NT2/D1 (cell line): ENCODE measurements around the gene TLL2.

Source experiments
- DNase-seq: peaks from one replicate; pipeline ENCODE4 v3.0.0-alpha.2; 2011; ENCODE audit warnings: low read depth, low spot score
- H3K27me3 ChIP-seq: 2 replicates; pipeline ENCODE4 v1.6.0; 2011; ENCODE audit warnings: mild to moderate bottlenecking; ENCODE audit not compliant: insufficient read length, insufficient read depth
- H3K36me3 ChIP-seq: 2 replicates; pipeline ENCODE4 v1.6.1; 2011; ENCODE audit warnings: mild to moderate bottlenecking, low read length, mixed read lengths; ENCODE audit not compliant: insufficient read depth, insufficient read length
- H3K4me1 ChIP-seq: 2 replicates; pipeline ENCODE4 v1.5.1; 2011; ENCODE audit not compliant: insufficient read depth, insufficient read length
- H3K4me3 ChIP-seq: 2 replicates; pipeline ENCODE4 v1.5.1; 2011; ENCODE audit warnings: low read depth; ENCODE audit not compliant: insufficient read length
- H3K9ac ChIP-seq: 2 replicates; pipeline ENCODE4 v1.6.0; 2011; ENCODE audit warnings: low read depth; ENCODE audit not compliant: insufficient read length
- H3K9me3 ChIP-seq: 2 replicates; pipeline ENCODE4 v1.5.1; 2011; ENCODE audit warnings: mild to moderate bottlenecking, low read length; ENCODE audit not compliant: insufficient read depth
- SUZ12 ChIP-seq: IDR thresholded peaks from 2 replicates; pipeline ENCODE4 v1.6.1; 2011; ENCODE audit not compliant: insufficient read length, insufficient read depth; ENCODE audit errors: extremely low read depth
- YY1 ChIP-seq: IDR thresholded peaks from 2 replicates; pipeline ENCODE4 v1.6.1; 2011; ENCODE audit not compliant: insufficient read length, insufficient read depth
- ZNF274 ChIP-seq: IDR thresholded peaks from 2 replicates; pipeline ENCODE4 v1.6.1; 2011; ENCODE audit warnings: mild to moderate bottlenecking, low read depth, low read length

The TLL2 gene

DNA sequence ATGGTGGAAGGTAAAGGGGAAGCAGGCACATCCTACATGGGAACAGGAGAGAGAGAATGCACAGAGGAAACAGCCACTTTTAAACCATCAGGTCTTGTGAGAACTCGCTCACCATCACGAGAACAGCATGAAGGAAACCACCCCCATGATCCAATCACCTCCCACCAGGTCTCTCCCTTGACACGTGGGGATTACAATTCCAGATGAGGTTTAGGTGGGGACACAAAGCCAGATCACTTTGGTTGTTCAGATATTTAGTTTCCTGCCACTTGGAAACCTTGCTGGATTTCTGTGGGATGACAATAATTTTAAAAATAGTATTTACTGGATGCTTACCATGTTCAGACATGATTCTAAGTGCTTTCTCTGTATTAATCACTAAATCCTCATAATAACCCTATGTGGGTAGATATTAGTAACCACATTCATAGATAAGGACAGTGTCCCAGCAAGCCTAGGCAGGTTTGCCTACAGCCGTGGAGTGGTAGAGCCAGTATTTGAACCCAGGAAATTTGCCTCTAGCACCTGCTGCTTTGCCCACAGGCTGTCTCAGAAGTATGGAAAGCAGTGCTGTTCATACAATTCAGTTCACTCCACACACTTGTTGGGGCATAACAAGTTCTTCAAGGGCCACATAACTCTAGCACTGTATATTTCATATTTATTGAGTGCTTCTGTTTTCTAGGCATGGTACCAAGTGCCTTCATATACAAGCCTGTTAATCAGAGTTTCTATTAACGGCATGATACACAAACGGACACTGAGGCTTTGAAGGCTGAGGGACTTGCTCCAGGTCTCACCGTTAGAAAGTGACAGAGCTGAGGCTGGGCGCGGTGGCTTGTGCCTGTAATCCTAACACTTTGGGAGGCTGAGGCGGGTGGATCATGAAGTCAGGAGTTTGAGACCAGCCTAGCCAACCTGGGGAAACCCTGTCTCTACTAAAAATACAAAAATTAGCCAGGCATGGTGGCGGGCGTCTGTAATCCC lies 8.3 kb downstream of the TLL2 start:
- Histone ChIP-seq H3K9ac (no peak overlapping the region), H3K4me1 (peaks cover 2% of the 10 kb centered on the region), H3K4me3 (no peak overlapping the region), H3K9me3 (no peaks in the 10 kb centered on the region), H3K36me3 (no peaks in the 10 kb centered on the region), H3K27me3 (no peaks in the 10 kb centered on the region)
- no peak for DNase-seq
- TF ChIP-seq YY1: no peak
- TF ChIP-seq SUZ12: no peak
- TF ChIP-seq ZNF274: no peak

DNA sequence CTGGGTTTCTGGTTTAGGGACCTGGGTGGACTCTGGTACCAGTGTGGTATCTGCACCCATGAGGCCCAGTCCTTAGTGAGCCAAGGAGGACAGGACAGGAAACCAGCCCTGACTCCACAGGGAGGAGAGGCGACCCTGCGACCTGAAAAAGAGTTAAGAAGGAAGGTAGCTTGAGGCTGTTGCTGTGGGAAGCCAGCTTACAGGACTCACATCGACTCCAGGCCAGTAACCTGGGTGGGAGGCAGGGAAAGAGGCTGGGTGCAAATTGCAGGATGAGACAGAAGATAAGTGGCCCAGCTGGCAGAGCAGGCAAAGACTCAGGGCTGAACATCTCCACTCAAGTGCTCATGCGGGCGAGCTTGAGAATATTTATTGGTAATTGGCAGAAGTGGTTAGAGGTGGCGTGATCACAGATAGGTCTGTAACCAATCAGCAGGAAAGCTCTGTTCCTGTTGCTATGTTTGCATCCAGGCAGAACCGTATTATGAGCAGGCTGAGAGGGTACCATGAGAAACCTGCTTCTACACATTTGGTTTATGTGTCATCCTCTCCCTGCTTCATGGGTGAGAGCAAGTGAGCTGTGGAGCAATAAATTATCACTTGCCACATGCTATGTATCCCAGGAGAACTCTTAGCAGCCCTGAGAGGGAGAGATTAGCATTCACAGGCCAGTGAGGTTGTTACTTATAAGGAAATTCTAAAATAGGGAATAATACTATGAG lies 11.0 kb downstream of the TLL2 start:
- Histone ChIP-seq H3K27me3 (no peaks in the 10 kb centered on the region), H3K9me3 (no peaks in the 10 kb centered on the region), H3K36me3 (no peaks in the 10 kb centered on the region), H3K4me1 (no peaks in the 10 kb centered on the region), H3K4me3 (no peak overlapping the region), H3K9ac (no peak overlapping the region)
- no peak for DNase-seq
- TF ChIP-seq YY1: no peak
- TF ChIP-seq ZNF274: no peak
- TF ChIP-seq SUZ12: no peak

DNA sequence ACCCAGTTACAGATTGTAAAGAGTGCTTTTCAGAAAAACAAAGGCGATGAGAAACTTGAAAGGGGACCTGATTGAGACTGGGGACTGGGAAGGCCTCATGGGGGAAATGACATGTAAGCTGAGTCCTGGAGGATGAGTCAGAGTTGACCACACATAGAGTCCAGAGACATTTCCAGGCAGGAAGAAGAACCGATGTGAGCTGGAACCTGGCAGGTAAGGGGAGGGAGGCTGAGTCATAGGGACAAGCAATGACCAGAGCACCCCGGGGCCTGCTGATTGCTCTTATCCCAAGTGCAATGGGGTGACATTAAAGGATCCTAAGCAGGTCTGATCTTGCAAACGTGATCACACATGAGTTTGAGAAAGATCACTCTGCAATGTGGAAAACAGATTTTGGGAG lies 11.7 kb downstream of the TLL2 start:
- no peak for DNase-seq

DNA sequence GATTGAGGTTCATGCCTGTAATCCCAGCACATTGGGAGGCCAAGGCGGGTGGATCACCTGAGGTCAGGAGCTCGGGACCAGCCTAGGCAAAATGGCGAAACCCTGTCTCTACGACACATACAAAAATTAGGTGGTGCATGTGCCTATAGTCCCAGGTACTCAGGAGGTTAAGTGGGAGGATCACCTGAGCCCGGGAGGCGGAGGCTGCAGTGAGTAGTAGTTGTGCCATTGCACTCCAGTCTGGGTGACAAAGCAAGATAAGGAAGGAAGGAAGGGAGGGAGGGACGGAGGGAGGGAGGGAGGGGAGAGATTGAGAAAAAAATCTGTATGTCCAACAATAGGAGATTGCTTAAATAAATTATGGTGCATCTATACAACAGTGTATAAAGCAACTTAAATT lies 13.2 kb downstream of the TLL2 start:
- no peak overlapping the region for H3K4me3 ChIP-seq
- no peaks in the 10 kb centered on the region for H3K9me3 ChIP-seq
- H3K36me3 ChIP-seq: no peaks in the 10 kb centered on the region
- H3K4me1 ChIP-seq: no peaks in the 10 kb centered on the region
- DNase-seq: no peak
- no peak overlapping the region for H3K9ac ChIP-seq
- TF ChIP-seq SUZ12 (no peak), YY1 (no peak), ZNF274 (no peak)
- no peaks in the 10 kb centered on the region for H3K27me3 ChIP-seq

More for the DNA sequence above, 11.7 kb downstream of the TLL2 start:
- Histone ChIP-seq H3K9ac (no peak overlapping the region), H3K4me1 (no peaks in the 10 kb centered on the region), H3K4me3 (no peak overlapping the region), H3K9me3 (no peaks in the 10 kb centered on the region), H3K36me3 (no peaks in the 10 kb centered on the region), H3K27me3 (no peaks in the 10 kb centered on the region)
- TF ChIP-seq ZNF274: no peak
- no peak for TF ChIP-seq YY1
- no peak for TF ChIP-seq SUZ12

DNA sequence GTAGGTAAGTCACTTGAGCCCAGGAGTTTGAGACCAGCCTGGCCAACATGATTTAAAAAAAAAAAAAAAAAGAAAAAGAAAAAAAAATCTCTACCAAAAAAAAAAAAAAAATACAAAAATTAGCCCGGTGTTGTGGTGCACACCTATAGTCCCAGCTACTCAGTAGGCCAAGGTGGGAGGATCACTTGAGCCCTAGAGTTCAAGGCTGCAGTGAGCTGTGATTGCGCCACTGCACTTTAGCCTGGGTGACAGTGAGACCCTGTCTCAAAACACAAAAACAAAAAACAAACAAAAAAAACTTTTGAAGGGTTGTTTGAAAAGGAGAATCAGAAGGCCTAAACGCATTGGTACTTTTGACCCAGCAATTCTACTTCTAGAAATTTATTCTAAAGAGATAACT lies 13.7 kb downstream of the TLL2 start:
- DNase-seq: no peak
- Histone ChIP-seq H3K4me1 (no peaks in the 10 kb centered on the region), H3K27me3 (no peaks in the 10 kb centered on the region)

DNA sequence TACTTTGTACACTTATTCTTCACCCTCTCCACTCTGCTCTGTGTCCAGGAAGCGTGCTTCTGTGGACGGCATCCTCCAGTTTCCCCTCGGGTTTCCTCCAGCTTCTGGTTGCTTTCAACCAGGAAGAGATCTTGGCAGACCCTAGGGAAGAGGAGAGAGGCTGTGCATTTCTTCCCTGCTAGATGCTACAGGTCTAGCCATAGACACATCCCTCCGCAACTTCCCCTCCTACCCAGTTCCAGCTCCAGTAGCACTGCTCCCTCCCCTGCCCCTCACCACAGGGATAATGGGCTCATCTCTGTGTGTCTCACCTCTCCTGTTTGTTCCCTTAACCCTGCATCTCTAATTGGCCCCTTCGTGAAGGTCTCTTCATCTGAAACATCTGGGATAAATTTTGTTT lies 16.3 kb downstream of the TLL2 start:
- Histone ChIP-seq H3K9ac (no peak overlapping the region), H3K4me1 (no peaks in the 10 kb centered on the region), H3K9me3 (no peaks in the 10 kb centered on the region), H3K36me3 (no peaks in the 10 kb centered on the region), H3K4me3 (no peak overlapping the region), H3K27me3 (no peaks in the 10 kb centered on the region)
- DNase-seq: no peak
- no peak for TF ChIP-seq ZNF274
- TF ChIP-seq YY1: no peak
- TF ChIP-seq SUZ12: no peak

More for the DNA sequence above, 13.7 kb downstream of the TLL2 start:
- Histone ChIP-seq H3K9me3 (no peaks in the 10 kb centered on the region), H3K9ac (no peak overlapping the region), H3K4me3 (no peak overlapping the region), H3K36me3 (no peaks in the 10 kb centered on the region)
- TF ChIP-seq ZNF274: no peak
- TF ChIP-seq SUZ12: no peak
- TF ChIP-seq YY1: no peak

DNA sequence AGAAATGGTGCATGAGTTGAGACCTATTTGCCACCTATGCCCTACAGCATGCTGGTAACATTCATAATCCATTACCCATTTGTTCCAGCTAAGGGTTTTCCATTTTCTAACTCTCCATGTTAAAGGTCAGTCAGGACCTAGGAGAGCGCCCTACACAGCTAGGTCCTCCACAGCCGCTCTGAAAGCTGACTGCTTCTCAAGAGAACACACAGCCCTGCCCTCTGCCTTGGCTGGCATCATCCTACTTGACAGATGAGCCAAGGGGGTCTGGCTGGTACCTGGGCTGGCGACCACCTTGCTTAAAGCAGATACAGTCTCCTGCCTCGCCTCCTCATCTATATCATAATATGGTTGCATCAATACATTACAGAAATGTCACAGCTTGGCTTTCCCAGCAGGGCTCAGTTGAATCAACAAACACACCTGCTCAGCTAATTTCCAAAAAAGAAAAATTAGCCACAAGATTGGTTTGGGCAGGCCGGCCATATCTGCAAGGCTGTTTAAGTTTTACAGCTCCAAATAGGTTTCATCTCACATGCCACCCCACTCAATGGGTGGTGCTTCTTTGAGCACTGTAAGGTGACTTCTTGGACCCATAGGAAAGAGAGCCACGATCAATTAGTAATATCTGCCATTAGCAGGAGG lies 17.3 kb downstream of the TLL2 start:
- TF ChIP-seq ZNF274: no peak
- no peak for TF ChIP-seq SUZ12
- TF ChIP-seq YY1: no peak
- DNase-seq: no peak
- Histone ChIP-seq H3K36me3 (no peaks in the 10 kb centered on the region), H3K27me3 (no peaks in the 10 kb centered on the region), H3K9me3 (no peaks in the 10 kb centered on the region), H3K4me1 (no peaks in the 10 kb centered on the region), H3K9ac (no peak overlapping the region), H3K4me3 (no peak overlapping the region)
